NT2/D1 (cell line): Measurements from ENCODE around the gene STON1.

Source experiments
- SUZ12 ChIP-seq: IDR thresholded peaks from 2 replicates; pipeline ENCODE4 v1.6.1; 2011; ENCODE audit not compliant: insufficient read length, insufficient read depth; ENCODE audit errors: extremely low read depth
- YY1 ChIP-seq: IDR thresholded peaks from 2 replicates; pipeline ENCODE4 v1.6.1; 2011; ENCODE audit not compliant: insufficient read length, insufficient read depth

DNA sequence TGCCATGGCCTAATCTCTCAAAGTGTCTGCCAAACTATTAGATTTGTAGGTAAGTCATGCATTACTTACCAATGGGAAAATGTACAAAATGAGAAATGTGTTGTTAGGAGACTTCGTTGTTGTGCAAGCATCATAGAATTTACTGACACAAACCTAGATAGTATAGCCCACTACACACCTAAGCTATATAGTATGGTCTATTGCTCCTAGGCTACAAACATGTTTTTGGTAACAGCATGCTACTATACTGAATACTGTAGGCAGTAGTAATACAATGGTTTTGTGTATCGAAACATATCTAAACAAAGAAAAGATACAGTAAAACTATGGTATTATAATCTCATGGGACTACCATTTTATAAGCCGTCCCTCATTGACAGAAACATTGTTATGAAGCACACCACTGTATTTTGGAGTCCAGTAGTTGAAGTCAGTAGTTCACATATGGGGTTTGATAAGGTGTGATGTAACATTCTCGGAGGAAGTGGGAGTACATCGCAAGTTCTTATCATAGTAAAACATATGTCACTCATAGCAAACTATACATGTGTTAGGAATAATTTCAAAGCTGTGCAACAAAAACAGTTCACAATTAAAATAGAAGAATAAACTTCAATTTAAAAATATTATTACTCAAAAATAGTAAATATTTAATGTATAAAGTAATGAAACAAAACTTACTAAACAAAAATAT lies 75.7 kb downstream of the STON1 start:
- TF ChIP-seq YY1 (no peak), SUZ12 (no peak)
